Activated T-cell treated with anti-CD3 and anti-CD28 coated beads for 1 hour (primary cell): ENCODE data around the gene RPL35A.
"Not testable (repeated sequence)": the region's sequence is repeated elsewhere in the genome, so short reads cannot be mapped to it uniquely, and the experiment has no call there.

Experiments
- DNase-seq: peaks from one replicate; pipeline ENCODE4 v3.0.0-alpha.2; 2020; ENCODE audit warnings: low read depth

Gene RPL35A

DNA sequence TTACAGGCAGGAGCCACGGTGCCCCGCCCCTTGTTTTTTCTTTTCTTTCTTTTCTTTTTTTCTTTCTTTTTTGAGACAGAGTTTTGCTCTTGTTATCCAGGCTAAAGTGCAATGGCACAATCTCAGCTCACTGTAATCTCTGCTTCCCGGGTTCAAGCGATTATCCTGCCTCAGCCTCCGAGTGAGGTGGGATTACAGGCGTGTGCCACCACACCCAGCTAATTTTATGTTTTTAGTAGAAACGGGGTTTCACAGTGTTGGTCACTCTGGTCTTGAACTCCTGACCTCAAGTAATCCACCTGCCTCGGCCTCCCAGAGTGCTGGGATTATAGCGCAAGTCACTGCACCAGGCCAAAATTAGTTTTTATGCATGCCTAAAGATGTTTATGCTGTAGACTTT lies 2.5 kb downstream of the RPL35A start:
- no peak for DNase-seq

DNA sequence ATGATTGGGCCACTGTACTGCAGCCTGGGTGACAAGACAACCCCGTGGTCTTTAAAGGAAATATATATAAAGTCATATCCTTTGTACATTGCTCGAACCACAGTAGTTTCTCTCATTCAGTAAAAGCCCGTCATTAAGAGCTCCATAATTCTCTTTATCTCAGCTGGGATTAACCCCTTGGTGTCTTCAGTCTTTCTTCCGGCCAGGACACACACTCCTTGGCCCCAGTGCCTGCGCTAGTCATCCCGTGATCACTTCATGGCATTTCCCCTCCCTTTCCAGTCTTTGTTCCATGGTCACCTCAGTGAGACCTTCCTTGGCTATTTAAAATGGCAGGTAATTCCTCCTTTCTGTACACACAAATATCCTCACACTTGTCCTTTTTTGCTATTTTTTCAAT lies 3.3 kb downstream of the RPL35A start:
- no peak for DNase-seq

DNA sequence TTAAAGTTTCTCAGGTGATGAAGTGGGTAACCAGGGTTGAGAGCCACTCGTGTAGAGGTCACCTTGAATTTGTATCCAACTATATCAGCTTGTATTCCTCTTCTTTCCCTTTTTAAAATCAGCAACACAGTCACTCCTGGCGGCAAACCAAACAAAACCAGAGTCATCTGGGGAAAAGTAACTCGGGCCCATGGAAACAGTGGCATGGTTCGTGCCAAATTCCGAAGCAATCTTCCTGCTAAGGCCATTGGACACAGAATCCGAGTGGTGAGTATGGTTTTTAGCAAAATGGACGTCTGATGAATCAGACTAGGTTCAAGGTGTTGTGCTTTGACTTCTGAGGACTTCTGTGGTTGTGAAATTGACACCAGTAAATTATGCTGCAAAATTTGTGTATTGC lies 3.9 kb downstream of the RPL35A start:
- DNase-seq: no peak

DNA sequence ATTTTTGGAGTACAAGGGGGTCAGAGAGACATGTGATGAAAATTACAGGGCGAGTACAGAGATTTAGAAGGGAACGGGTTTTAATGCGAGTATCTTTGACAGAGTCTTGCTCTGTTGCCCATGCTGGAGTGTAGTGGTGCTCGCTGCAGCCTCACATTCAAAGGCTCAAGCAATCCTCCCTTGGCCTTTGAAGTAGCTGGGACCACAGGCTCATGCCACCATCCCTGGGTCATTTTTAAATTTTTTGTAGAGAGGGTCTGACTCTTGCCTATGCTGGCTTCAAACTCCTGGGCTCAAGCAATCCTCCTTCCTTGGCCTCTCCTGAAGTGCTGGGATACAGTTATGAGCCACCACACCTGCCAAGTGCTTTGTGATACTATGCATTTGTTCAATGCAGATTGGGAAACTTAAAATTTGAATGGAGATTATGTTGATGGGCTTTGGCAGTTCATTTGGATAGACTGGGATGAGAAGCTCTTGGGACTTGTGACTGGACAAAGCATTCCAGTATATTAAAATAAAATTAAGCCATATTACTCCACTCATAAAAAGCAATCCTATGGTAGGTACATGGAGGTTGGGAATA lies 6.0 kb downstream of the RPL35A start:
- no peak for DNase-seq

DNA sequence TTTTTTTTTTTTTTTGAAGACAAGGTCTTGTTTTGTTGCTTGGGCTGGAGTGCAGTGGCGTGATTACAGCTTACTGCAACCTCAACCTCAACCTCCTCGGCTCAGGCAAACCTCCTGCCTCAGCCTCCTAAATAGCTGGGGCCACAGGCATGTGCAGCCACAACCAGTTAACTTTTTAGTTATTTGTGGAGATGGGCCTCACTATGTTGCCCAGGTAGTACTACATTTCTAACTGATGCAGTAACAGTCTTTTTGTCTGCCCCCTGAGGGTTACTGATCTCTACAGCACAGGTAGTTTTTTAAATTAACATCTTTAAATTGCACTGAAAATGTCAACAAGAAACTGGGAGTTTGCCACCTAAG lies 6.6 kb downstream of the RPL35A start:
- DNase-seq: no peak

DNA sequence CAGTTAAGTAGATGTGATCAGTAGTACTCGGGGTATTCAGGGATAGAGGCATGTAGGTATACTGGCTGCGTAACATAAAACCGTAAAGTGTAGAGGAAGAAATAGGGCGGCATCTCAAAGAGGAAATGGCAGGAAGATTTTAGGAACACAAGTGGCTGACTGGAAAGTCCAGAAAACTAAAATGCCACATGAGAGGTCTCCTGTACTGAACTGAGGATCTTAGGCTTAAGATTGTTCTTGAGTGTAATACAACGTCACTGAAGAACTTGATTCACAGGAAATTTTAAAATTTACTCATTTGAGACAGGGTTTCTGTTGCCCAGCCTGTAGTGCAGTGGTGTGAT lies 7.8 kb downstream of the RPL35A start:
- no peak for DNase-seq

DNA sequence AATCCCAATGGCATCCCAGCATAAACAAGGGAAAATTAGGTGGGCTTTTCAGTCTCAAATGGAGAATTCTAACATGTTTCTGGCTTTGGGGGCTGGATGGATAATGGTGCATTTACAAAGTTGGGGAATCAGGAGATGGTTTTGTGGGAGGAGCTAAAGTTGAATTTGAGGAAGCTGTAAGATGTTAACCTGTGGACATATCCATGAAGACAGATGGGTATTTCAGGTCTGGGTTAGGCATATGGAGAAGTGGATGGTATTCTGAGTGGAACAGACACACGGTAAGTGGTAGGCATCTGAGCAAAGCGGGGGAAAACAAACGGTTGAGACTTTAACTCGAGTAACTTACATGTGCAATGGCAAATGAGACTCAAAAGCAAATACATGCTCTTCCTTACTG lies 8.4 kb downstream of the RPL35A start:
- DNase-seq: no peak

DNA sequence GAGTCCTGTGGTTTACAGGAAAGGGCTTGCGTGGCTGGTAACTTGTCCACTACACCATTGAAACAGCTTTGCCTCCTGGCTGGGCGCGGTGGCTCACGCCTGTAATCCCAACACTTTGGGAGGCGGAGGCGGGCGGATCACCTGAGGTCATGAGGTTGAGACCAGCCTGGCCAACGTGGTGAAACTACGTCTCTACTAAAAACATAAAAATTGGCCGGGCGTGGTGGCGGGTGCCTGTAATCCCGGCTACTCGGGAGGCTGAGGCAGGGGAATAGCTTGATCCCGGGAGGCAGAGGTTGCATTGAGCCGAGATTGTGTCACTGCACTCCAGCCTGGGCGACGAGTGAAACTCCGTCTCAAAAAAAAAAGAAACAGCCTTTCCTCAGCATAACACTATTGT lies 8.9 kb downstream of the RPL35A start:
- not testable (repeated sequence) for DNase-seq

DNA sequence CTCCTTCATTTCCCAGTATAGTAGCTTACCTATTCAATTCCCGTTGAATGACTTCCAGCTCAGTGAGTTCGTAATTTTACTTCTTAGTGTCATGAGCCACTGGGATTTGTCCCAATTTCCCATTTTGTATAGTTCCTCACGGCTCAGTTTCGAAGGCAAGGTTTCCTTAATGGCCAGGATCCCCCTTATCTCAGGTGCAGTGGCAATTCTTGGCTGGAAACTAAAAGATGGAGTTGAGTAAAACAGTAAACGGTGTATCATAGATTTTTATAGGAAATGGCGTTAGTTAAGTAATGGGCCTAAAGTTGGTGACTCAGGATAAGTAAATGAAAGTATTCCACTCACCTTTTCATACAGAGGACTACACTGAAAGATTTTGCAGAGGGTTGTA lies 9.5 kb downstream of the RPL35A start:
- no peak for DNase-seq

DNA sequence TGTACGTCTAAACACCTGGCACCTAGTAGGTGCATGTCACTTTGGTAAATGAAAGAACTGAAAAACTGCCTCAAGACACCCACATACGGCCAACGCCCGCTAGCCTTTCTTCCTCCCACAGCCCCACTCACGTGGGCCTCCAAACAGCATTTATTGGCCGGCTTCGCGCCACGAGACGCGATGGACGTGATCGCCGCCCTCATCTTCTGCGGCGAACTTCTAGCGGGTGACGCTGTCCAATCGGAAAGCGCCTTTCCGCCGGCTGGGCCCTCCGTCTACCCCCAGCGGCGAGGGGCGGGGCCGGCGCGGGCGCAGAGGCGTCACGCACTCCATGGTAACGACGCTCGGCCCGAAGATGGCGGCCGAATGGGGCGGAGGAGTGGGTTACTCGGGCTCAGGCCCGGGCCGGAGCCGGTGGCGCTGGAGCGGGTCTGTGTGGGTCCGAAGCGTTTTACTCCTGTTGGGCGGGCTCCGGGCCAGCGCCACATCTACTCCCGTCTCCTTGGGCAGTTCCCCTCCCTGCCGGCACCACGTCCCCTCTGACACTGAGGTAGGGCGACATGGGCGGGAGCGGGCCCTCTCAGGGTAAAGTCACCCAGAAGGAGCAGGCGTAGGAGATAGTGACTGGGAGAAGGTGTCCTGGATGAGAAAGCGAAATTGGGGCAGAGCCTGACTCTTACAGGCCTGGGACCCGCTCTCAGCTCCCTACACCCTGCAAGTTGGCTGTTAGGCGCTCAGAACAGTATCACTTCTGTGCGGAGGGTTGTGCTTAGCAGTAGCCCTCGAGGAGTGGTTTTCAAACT lies 10.1 kb downstream of the RPL35A start, which contains the start of gene LMLN:
Gene LMLN (plus strand): TSS at position 327 of the 803 bp plus-strand sequence. CDS start 29 bp downstream, at position 356.
- peak; percentile 88 for DNase-seq

DNA sequence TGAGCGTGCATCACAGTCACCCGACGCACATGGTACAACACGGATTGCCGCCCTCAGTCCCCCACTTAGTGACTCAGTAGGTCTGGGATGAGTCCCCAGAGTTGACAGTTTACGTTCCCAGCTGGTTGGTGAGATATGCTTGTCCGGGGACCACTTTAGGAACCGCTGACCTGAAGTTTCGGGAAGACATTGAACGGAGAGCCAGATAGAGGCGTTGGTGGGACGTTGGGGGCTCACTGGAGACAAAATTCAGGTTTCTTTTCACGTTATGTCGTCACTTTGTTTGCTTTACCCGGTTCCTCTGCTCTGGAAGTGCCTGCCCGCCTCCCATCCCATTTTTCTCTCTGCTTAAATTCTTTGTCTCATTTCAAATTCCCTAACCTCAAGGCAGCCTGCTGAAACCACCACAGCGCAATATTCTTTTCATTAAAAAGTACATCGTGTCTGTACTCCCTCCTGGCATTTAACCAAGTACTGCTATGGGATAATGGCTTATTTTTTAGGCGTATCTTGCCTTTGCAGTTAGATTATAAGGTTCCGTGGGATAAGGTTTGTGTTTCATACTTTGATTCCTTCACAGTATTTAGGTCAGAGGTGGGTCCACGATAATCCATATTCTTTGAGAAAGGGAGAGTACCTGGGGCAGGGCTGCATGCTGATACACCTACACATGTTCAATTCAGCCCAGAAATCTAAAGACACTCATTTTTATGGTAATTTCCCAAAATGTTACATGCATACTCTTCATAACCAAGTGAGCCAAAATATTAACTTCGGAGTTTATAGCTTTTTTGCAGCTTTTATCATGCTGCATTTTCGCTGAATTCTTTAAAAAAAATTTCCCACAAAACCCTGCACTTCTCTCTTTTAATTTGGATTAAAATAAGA lies 10.9 kb downstream of the RPL35A start:
- DNase-seq: no peak

DNA sequence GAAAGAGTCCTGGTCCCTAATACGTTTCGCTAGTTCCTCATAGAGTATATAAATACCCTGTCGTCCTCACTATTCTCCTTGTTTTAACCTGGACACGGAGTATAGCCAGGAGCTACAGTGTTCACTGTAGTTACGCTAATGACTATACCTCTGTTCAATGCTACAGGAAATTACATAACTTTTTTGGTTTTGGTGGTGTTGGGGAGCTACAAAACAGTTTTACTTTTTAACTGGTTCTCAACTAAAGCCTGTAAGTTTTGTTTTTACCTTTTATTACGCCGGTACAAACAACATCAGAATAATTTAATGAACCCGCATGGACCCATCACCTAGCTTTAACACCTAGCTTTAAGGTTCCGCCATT lies 11.6 kb downstream of the RPL35A start:
- DNase-seq: no peak

DNA sequence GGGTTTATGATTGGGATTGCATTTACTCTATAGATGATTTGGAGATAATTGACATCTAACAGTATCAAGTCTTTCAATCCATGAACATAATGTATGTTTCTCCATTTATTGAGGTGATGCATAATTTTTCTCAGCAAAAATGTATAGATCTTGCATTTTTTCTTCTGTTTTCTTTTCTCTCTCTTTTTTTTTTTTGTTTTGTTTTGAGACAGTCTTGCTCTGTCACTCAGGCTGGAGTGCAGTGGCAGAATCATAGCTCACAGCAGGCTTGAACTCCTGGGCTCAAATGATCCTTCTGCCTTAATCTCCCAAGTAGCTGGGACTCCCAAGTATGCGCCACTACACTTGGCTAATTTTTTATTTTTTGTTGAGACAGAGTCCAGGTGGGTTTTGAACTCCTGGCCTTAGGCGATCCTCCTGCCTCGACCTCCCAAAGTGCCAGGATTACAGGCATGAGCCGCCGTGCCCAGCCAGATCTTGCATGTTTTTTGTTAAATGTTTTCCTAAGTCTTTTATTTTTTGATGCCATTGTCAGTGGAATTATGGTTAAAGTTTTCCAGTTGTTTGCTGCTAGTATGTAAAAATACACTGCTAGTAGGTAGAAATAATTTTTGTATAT lies 13.1 kb downstream of the RPL35A start:
- DNase-seq: no peak

DNA sequence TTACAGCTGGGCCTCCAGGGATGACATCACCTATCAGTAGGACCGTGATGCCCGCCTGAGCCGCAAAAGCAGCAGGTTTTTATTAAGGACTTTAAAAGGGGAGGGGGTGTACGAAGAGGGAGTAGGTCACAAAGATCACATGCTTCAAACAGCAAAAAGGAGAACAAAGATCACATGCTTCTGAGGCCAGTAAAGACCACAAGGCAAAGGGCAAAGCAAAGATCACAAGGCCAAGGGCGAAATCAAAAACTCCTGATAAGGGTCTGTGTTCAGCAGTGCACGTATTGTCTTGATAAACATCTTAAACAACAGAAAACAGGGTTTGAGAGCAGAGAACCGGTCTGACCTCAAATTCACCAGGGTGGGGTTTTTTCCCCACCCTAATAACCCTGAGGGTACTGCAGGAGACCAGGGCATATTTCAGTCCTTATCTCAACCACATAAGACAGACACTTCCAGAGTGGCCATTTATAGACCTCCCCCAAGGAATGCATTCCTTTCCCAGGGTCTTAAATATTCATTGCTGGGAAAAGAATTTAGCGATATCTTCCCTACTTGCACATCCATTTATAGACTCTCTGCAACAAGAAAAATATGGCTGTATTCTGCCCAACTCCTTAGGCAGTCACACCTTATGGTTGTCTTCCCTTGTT lies 17.5 kb downstream of the RPL35A start:
- DNase-seq: not testable (repeated sequence)

DNA sequence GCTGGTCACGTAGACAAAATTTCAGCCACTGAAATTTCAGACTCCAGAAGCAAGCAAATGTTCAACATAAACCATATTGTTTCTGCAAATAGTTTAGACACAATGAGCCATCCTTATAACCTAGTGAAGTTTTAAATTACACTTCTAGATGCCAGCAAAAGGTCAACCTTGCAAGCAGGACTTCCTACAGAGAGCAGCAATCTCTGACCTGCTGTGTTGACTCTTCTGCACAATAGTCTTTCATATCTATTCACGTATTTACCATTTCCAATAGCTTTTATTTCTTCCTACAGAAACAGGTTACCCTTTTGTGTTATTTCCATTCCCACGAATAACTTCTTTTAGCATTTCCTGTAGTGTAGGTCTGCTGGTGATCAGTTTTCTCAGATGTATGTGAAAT lies 20.6 kb downstream of the RPL35A start:
- DNase-seq: no peak

DNA sequence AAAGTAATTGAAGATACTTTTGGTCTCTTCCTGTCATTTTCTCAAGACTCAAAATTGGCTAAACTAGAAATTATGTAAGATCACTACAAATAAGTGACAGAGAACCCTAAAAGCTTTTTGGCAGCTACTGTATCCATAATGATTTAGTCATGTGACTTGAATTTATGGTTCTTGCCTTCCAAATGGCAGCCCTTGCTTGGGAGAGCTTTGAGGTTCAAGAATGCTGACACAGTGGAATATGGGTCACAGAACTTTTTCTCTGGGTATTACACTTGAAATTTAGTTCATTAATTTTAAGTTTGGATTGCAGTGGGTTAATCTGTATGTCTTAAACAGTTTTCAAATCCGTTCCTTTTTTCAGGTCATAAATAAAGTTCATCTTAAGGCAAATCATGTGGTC lies 24.0 kb downstream of the RPL35A start:
- DNase-seq: no peak

DNA sequence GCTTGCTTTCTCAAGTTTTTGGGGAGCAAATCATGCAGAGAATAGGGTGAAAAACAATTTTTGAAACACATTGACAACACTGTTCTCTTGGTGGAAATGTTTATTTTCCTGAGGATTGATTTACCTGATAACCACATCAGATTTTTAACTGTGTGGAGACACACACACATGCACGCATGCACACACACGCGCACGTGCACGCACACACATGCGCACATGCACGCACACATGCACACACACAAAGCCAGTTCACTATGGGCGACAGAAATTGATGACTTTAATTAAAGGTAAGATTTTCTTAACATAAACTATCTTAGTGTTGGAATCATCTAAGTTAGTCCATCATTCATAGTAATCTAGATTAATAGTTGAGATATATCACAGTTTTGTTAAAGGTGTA lies 25.3 kb downstream of the RPL35A start:
- DNase-seq: no peak

DNA sequence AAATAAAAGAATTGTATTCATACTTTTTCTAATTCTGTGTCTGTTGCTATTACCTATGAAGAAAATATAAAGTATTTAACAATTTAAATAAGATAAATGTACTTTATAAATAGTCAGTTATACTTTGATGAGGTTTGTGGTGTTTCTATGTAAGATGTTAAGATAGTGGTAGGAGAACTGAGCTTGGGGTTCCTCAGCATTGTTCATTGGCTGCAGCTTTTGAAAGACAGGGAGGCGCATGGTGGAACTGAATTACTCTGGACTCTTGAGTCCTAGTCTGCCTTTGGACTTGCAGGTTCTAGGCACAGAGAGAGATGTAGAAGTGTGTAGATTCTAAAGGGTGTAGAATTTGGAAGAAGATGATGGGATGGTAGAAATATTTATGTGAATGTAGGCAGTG lies 33.1 kb downstream of the RPL35A start:
- DNase-seq: no peak

DNA sequence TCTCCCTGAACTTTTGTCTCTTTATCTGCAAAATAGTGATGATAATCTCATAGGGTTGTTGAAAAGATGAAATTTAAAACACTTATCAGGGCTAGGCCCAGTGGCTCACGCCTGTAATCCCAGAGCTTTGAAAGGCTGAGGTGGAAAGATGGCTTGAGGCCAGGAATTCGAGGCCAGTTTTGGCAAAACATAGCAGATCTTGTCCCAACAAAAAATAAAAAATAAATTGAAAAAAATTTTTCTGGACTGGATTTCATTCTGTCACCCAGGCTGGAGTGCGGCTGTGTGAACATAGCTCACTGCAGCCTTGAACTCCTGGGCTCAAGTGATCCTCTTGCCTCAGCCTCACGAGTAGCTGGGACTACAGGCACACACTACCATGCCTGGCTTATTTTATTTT lies 39.7 kb downstream of the RPL35A start:
- DNase-seq: no peak

DNA sequence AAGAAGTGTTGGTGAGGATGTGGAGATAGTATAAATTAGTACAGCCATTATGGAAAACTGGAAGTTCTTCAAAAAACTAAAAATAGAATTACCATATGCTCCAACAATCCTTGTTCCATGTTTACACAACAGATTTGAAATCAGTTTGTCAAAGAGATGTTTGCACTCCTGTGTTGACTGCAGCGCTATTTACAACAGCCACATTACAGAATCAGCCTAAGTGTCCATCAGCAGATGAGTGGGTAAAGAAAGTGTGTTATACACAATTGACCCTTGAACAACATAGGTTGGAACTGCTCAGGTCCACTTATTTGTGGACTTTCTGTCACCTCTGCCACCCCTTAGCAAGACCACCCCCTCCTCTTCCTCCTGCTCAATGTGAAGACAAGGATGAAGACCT lies 44.7 kb downstream of the RPL35A start:
- DNase-seq: no peak

DNA sequence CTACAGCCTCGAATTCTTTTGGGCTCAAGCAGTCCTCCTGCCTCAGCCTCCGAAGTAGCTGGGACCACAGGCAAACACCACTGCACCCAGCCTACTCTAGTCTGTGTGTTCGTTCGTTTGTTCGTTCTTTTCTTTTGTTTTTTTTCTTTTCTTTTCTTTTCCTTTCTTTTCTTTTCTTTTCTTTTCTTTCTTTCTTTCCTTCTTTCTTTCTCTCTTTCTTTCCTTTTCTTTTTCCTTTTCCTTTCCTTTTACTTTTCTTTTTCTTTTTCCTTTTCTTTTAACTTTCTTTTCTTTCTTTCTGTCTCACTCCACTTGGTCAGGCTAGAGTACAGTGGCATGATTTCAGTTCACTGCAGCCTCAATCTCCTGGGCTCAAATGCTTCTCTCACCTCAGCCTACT lies 46.9 kb downstream of the RPL35A start:
- DNase-seq: no peak

DNA sequence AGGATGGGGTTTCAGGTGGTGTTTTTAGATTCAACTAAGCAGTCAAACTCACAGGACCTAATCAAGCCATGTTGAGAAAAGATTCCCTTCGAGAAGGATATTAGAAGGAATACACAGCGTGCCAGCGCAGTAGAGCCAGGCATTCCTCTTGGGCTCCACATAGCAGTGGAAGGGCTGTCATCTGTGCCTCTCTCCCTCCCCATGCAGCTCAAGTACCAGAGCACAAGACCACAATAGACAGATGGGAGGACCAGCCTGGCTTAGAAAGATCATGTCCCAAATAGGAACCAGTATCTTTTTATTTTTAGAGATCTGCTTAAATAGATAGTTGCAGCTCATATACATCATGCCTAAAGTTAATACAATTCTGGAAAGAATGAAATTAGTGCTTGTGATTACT lies 47.9 kb downstream of the RPL35A start:
- no peak for DNase-seq
